CD4-positive, alpha-beta T cell (primary cell): ENCODE measurements around the gene MPZ. TPM values are rescaled to one million over a fixed set of nuclear protein-coding genes. Genes with fewer than 3 reads are reported as not detected.

ENCODE experiments used
- ATAC-seq: fragments of 200-7000 bp; cut with Tn5 transposase; one replicate; pipeline ENCODE4 v1.10.0; 2022; ENCODE audit warnings: mild to moderate bottlenecking; ENCODE audit not compliant: poor library complexity
- CTCF ChIA-PET: fragments of 350-600 bp; sonication (Branson Sonifier 250); formaldehyde crosslinking; loops from one replicate; lab custom pipeline; 2021; ENCODE audit warnings: antibody characterized with exemption, inconsistent platforms; lab: Charles Lee
- POLR2A ChIA-PET: fragments of 350-600 bp; sonication (Branson Sonifier 250); formaldehyde crosslinking; loops from one replicate; lab custom pipeline; 2021; ENCODE audit warnings: antibody characterized with exemption, inconsistent platforms; lab: Charles Lee
- DNase-seq, 14 experiments: peaks; one replicate each; pipeline ENCODE4 v3.0.0-alpha.2; 2013 to 2020; ENCODE audit warnings: mixed read lengths in 2 of 14
- H3K27ac ChIP-seq, 2 donors: one replicate each; pipeline versions ENCODE4 v1.5.1 to v1.7.0; 2013; ENCODE audit warnings: low read length in 2 of 2, low read depth in 1 of 2, mild to moderate bottlenecking in 1 of 2
- H3K27me3 ChIP-seq, 2 experiments: 1 replicate in 1 of 2; 2 replicates in 1 of 2; pipeline versions ENCODE4 v1.6.1 to v1.7.0; 2013; ENCODE audit warnings: low read length in 2 of 2, control low read depth in 1 of 2, mild to moderate bottlenecking in 1 of 2, moderate library complexity in 1 of 2; ENCODE audit not compliant: insufficient read depth in 2 of 2, control insufficient read depth in 1 of 2
- H3K36me3 ChIP-seq: one replicate; pipeline ENCODE4 v1.6.1; 2013; ENCODE audit warnings: low read length, control low read depth; ENCODE audit not compliant: insufficient read depth
- H3K4me1 ChIP-seq: one replicate; pipeline ENCODE4 v1.6.1; 2013; ENCODE audit warnings: low read length, control low read depth; ENCODE audit not compliant: insufficient read depth
- H3K4me3 ChIP-seq: one replicate; pipeline ENCODE4 v1.5.1; 2013; ENCODE audit warnings: mild to moderate bottlenecking, low read length, moderate library complexity
- H3K9me3 ChIP-seq, 2 experiments: 1 replicate in 1 of 2; 2 replicates in 1 of 2; pipeline versions ENCODE4 v1.6.1 to v1.7.0; 2013; ENCODE audit warnings: low read length in 2 of 2, mild to moderate bottlenecking in 2 of 2, control low read depth in 1 of 2, moderate library complexity in 1 of 2; ENCODE audit not compliant: control insufficient read depth in 1 of 2, insufficient read depth in 1 of 2
- H3K27ac Mint-ChIP-seq: one replicate; pipeline ENCODE4 v1.8.0; 2020; ENCODE audit warnings: mixed read lengths
- H3K27me3 Mint-ChIP-seq: one replicate; pipeline ENCODE4 v1.8.0; 2021; ENCODE audit warnings: mixed read lengths
- H3K36me3 Mint-ChIP-seq: one replicate; pipeline ENCODE4 v1.8.0; 2021; ENCODE audit warnings: low read depth, mixed read lengths
- H3K4me1 Mint-ChIP-seq: one replicate; pipeline ENCODE4 v1.8.0; 2021; ENCODE audit warnings: low read depth, mixed read lengths
- H3K4me3 Mint-ChIP-seq: one replicate; pipeline ENCODE4 v1.8.0; 2020; ENCODE audit warnings: mild to moderate bottlenecking, mixed read lengths
- H3K9me3 Mint-ChIP-seq: one replicate; pipeline ENCODE4 v1.8.0; 2020; ENCODE audit warnings: mixed read lengths
- intact Hi-C, 2 experiments: fragments of 100-400 bp; cut with DNase I in 1 of 2; cut with micrococcal nuclease in 1 of 2; formaldehyde crosslinking; loops; one replicate each; pipeline versions ENCODE4 v1.15.1 to v1.9.0; 2023 to 2025; cut with DNase I, micrococcal nuclease
- total RNA-seq, 174 experiments: library from RNA in 2 of 174; stranded (reverse) in 2 of 174; gene quantifications; one replicate each; pipeline ENCODE4 v1.2.3 and lab custom pipeline; 2021 to 2026
- TF ChIP-seq, protein P1 (sequence below): fragments of 200-600 bp; IDR thresholded peaks from one replicate; pipeline ENCODE4 v1.8.0; 2022; ENCODE audit warnings: antibody characterized with exemption, mild to moderate bottlenecking

Gene MPZ
- total RNA-seq, 2 experiments from 2014 or later, result 3.1 to 3.2 TPM

DNA sequence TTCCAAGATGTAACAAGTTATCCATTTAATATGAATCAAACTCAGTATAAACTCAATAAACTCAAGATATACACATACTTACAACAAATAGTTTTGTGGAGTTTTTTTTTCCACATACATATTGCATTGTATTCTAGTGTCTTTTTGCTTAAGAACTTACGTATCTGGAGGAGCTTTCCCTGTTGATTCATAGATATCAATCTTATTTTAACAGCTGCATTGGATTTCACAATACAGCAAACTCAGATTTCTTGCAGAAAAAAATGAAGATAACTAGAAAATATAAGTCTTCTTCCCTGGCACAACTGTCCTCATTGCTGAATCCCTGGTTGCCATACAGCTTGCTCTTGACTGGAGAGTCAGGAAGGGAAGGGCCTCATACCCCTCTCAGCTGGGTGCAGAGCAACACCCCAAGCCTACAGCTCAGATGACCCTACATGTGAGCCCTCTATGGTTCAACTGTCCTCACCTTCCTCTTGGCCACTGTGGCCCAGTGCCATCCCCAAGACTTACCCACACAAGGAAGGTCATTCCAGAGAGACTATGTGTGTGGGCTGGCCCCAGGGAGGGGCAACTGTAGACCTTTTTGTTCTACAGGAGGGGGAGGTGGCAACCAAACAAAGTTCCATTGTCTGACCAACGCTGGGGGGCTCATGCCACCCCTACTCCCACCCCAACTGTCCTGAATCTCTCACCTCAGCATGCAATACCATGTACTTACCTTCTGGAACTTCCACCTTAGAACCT, 1.7 kb downstream of the MPZ start:
- no peak for ATAC-seq
- Mint-ChIP-seq H3K27me3 (no peaks in the 10 kb centered on the region), H3K4me3 (peak overlapping the region; percentile 70), H3K4me1 (peaks cover 41% of the 10 kb centered on the region), H3K9me3 (no peaks in the 10 kb centered on the region), H3K27ac (peak overlapping the region; percentile 90), H3K36me3 (peaks cover 14% of the 10 kb centered on the region)
- ChIA-PET CTCF (interaction anchor here (1.1 to 3.0 kb wide), 3 partner anchors 17 to 318 kb away, joined by 3 to 30 read pairs (median 4); partner anchors contain the start of gene TOMM40L), POLR2A (interaction anchor here (1.3 to 1.4 kb wide), 2 partner anchors 106 to 126 kb away, joined by 4 to 6 read pairs; partner anchors contain the start of gene NDUFS2)
- DNase-seq, result no peak
- H3K4me1 ChIP-seq, result peaks cover 26% of the 10 kb centered on the region
- TF ChIP-seq, protein P1, sequence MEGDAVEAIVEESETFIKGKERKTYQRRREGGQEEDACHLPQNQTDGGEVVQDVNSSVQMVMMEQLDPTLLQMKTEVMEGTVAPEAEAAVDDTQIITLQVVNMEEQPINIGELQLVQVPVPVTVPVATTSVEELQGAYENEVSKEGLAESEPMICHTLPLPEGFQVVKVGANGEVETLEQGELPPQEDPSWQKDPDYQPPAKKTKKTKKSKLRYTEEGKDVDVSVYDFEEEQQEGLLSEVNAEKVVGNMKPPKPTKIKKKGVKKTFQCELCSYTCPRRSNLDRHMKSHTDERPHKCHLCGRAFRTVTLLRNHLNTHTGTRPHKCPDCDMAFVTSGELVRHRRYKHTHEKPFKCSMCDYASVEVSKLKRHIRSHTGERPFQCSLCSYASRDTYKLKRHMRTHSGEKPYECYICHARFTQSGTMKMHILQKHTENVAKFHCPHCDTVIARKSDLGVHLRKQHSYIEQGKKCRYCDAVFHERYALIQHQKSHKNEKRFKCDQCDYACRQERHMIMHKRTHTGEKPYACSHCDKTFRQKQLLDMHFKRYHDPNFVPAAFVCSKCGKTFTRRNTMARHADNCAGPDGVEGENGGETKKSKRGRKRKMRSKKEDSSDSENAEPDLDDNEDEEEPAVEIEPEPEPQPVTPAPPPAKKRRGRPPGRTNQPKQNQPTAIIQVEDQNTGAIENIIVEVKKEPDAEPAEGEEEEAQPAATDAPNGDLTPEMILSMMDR, result no peak
- intact Hi-C loops, result loop anchor here in 1 of 2 experiments (2.0 kb wide), 1 partner anchor 79 kb away; no protein-coding TSS in a partner anchor
- no peaks in the 10 kb centered on the region for H3K36me3 ChIP-seq
- no peaks in the 10 kb centered on the region for H3K9me3 ChIP-seq
- no peak overlapping the region for H3K27ac ChIP-seq
- H3K4me3 ChIP-seq, result no peak overlapping the region
- H3K27me3 ChIP-seq, result no peaks in the 10 kb centered on the region

- peaks cover 14% of the 10 kb centered on the region for H3K36me3 Mint-ChIP-seq
- POLR2A ChIA-PET, result interaction anchor here (1.1 to 1.4 kb wide), 3 partner anchors 105 to 142 kb away, joined by 4 to 6 read pairs (median 6); partner anchors contain the start of genes NDUFS2 and PPOX
- DNase-seq (peak in 4 of 14 experiments; percentile 12 to 58 (median 46)), ATAC-seq (no peak)
- Histone ChIP-seq H3K27ac (peak overlapping the region in 1 of 2 donors; percentile 39), H3K27me3 (no peaks in the 10 kb centered on the region), H3K4me3 (no peak overlapping the region), H3K4me1 (peaks cover 26% of the 10 kb centered on the region), H3K36me3 (no peaks in the 10 kb centered on the region), H3K9me3 (no peaks in the 10 kb centered on the region)
- TF ChIP-seq, protein P1, result no peak
- H3K4me3 Mint-ChIP-seq, result peak overlapping the region; percentile 23
- no peaks in the 10 kb centered on the region for H3K9me3 Mint-ChIP-seq
- peaks cover 44% of the 10 kb centered on the region for H3K4me1 Mint-ChIP-seq
- H3K27ac Mint-ChIP-seq, result peak overlapping the region; percentile 90
- CTCF ChIA-PET, result interaction anchor here (1.1 to 3.0 kb wide), 6 partner anchors 7 to 317 kb away, joined by 3 to 30 read pairs (median 6); partner anchors contain the start of genes SDHC and TOMM40L
- intact Hi-C loops, result loop anchor here in 1 of 2 experiments (2.0 kb wide), 1 partner anchor 78 kb away; no protein-coding TSS in a partner anchor
- no peaks in the 10 kb centered on the region for H3K27me3 Mint-ChIP-seq
Observed at GRCh38 chr1:161307230-161307768, 2.5 kb downstream of the MPZ start.

DNA sequence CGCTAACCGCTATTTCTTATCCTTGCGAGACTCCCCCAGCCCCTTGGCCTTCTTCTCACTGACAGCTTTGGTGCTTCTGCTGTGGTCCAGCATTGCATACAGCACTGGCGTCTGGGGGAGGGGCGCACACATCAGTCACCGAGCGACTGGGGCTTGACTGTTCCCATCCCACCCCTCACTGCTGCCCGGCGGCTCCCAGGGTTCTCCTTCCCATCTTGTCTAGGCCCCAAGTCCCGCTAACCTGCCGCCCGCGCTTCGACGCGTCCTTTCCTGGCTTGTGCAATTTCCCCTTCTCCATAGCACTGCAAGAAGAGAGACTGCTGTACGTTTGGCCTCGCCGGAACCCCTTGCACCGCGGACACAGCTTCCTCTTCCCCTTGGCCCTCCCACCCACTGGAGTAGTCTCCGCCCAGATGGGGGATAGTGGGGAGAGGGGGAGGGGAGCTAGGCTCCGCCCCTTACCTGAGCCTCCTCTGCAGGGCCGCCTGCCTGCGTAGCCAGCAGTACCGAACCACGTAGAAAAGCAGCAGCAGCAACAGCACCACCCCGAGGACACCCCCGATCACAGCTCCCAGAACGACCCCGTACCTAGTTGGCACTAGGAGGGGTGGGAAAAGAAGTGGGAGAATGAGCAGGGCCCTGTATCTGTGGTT, 3.8 kb downstream of the MPZ start:
- Mint-ChIP-seq H3K4me3 (peak overlapping the region; percentile 94), H3K27ac (peak overlapping the region; percentile 90), H3K27me3 (no peaks in the 10 kb centered on the region), H3K4me1 (peaks cover 44% of the 10 kb centered on the region), H3K9me3 (no peaks in the 10 kb centered on the region), H3K36me3 (peaks cover 20% of the 10 kb centered on the region)
- TF ChIP-seq, protein P1, result peak; percentile 59
- Histone ChIP-seq H3K27me3 (no peaks in the 10 kb centered on the region), H3K4me3 (peak overlapping the region; percentile 92), H3K4me1 (peaks cover 26% of the 10 kb centered on the region), H3K36me3 (no peaks in the 10 kb centered on the region), H3K27ac (peak overlapping the region; percentile 51 to 71), H3K9me3 (no peaks in the 10 kb centered on the region)
- ChIA-PET CTCF (interaction anchor here (0.5 to 3.0 kb wide), 21 partner anchors 9 to 261 kb away, joined by 3 to 30 read pairs (median 4); partner anchors contain the start of genes APOA2, ARHGAP30, CFAP126 and NDUFS2), POLR2A (interaction anchor here (0.6 to 2.0 kb wide), 21 partner anchors 8 to 1382 kb away, joined by 3 to 33 read pairs (median 4); partner anchors contain the start of genes ARHGAP30, DEDD, NDUFS2 and NIT1)
- ATAC-seq (peak; percentile 98), DNase-seq (peak; percentile 75 to 97 (median 88))
- intact Hi-C loops, result loop anchor here (1.0 to 2.0 kb wide), 3 partner anchors 8 to 79 kb away; partner anchors contain the start of gene SDHC (in 1 of the 2)
